Measurements from ENCODE around the gene POR. TPM values are rescaled to one million over a fixed set of nuclear protein-coding genes. Genes with fewer than 3 reads are reported as not detected.
"Not testable (repeated sequence)": the region's sequence is repeated elsewhere in the genome, so short reads cannot be mapped to it uniquely, and the experiment has no call there.

POR gene
- polyA plus RNA-seq, 4 donors: 55.3 to 75.3 (median 69.5) TPM

DNA sequence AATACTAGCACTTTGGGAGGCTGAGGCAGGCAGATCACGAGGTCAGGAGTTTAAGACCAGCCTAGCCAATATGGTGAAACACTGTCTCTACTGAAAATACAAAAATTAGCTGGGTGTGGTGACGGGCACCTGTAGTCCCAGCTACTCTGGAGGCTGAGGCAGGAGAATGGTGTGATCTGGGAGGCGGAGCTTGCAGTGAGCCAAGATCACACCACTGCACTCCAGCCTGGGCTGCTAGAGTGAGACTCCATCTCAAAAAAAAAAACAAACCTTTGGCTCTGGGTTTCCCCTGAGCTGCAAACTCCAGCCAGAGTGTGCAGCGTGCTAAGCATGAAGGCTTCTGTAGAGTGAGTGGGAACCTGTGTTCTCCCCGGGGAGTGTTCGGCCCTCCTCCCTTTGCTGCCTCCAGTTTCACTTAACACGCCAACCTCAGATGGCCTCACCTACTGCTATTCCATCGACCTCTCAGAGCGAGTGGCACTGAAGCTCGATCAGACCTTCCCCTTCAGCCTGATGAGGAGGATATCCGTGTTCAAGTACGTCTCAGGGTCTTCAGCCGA, 31.6 kb upstream of the POR start:
- not testable (repeated sequence) for DNase-seq (ENCODE audit: low read depth in 4 of 4, low spot score in 2 of 4)

GRCh38 chr7:75884476-75884875, 30.5 kb upstream of the POR start:
- DNase-seq (ENCODE audit: low read depth in 4 of 4, low spot score in 2 of 4): no peak

DNA sequence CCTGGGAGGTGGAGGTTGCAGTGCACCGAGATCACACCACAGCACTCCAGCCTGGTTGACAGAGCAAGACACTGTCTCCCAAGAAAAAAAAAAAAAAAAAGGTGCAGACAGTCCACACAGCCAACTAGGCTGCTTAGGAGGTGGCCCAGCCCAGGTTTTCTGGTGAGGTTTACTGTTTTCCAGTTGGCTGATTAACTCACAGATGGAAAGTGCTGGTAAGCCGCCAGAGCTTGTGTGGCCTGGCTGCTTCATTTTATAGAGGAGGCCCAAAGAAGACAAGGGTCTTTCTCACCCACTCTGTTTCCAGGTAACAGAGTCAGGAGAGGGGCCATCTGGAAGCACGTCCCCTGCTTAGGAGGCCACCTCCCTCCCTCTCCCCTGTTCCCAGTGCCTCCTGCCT, 29.9 kb upstream of the POR start:
- DNase-seq (ENCODE audit: low read depth in 4 of 4, low spot score in 2 of 4): no peak

DNA sequence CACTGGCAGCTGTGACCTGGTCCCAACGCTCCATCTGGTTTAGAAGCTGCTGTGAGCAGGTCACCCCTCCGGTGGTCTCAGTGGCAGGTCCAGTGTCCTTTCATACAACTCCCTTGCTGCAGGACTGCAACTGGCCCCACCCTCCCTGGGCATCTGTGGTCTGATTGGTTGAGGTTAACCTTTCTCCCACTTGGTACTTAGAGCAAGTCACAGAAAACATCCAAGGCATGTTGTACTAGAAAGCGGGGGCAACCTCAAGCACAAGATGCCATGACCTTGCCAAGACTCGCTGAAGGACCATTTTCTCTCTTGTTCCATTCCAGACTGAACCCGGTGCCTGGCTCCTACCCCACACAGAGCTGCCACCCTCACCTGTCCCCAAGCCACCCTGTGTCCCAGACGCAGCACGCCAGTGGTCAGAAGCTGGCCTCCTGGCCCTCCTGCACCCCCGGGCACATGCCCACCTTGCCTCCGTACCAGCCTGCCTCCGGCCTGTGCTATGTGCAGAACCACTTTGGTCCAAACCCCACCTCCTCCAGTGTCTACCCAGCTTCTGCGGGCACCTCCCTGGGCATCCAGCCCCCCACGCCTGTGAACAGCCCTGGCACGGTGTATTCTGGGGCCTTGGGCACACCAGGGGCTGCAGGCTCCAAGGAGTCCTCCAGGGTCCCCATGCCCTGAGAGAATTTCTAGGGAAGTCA, 27.1 kb upstream of the POR start:
- DNase-seq (ENCODE audit: low read depth in 4 of 4, low spot score in 2 of 4): no peak

DNA sequence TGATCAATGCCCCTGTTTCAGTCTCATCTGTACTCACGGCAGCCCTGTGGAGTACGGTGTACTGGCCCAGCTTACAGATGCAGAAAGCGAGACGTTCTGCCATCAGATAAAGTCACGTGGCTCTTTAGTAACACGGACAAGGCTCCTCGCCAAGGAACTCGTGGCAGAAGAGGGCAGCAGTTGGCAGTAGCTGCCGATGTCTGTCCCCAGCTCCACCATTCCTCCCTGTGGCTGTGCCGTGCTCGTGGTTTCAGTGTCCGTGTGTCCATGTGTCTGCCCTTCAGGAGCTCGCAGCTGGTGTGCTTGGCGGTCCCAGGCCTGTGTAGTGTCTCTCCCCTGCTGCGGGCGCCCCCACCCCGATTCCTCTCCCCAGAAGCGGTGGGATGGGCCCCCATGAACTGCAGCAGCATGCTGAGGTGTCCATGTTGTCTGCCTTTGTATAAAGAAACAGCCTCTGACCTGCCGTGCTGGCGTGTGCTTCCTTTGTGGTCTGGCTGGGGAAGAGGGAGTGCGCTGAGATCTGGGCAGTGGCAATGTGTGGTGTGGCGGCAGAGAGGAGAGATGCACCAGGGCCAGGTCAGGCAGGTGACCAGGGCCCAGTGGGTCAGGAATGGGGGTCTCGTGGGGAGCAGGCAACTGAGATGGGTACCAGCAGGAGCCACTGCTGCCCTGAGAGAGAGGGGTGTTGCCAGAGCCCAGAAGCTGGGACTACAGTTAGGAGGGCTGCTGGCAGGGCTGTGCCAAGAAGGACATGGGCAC, 26.3 kb upstream of the POR start:
- DNase-seq (ENCODE audit: low read depth in 4 of 4, low spot score in 2 of 4): no peak

- no peak for DNase-seq (ENCODE audit: low read depth in 4 of 4, low spot score in 2 of 4)
Measured at GRCh38 chr7:75889223-75889825, 25.6 kb upstream of the POR start.

DNA sequence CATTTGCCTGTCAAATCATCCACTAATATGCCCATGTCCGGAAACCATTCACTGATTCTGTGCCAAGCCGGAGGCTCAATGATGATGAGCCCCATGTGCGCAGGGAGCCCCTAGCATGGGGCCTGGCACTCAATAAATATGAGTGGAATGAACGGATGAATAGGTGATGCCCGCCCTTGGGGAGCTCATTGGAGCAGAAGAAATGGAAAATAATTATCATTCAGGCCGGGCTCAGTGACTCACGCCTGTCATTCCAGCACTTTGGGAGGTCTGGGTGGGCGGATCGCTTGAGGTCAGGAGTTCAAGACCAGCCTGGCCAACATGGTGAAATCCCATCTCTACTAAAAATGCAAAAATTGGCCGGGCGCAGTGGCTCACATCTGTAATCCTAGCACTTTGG, 25.1 kb upstream of the POR start:
- no peak for DNase-seq (ENCODE audit: low read depth in 4 of 4, low spot score in 2 of 4)

GRCh38 chr7:75891237-75891636, 23.7 kb upstream of the POR start:
- not testable (repeated sequence) for DNase-seq (ENCODE audit: low read depth in 4 of 4, low spot score in 2 of 4)

GRCh38 chr7:75891815-75892411, 23.0 kb upstream of the POR start:
- DNase-seq (ENCODE audit: low read depth in 4 of 4, low spot score in 2 of 4): no peak

- no peak for DNase-seq (ENCODE audit: low read depth in 4 of 4, low spot score in 2 of 4)
Measured at GRCh38 chr7:75892634-75893272, 22.2 kb upstream of the POR start.

DNA sequence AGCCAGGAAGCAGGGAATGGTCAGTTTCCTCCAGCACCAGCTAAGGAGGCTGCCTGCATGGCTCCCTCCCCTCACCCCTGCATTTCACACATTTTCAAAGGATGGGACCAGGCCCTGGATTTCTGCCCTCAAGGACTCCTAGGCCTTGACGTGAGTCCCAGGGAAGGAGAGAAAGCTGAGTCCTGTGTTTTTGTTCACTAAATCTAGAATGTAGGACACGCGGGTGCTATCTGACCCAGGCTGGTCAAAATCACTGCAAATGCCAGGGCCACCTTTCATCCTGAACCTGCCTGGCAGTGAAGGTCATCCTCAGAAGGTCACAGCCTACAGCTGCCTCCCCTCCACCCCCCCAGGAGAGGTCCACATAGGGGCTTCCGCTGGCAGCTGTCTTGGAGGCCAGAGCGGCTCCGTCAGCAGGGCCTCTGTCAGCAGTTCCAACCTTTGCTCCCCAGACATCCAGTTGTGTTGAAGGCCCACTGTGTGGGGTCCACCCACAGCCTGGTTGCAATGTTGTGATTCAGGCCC, 18.1 kb upstream of the POR start:
- no peak for DNase-seq (ENCODE audit: low read depth in 4 of 4, low spot score in 2 of 4)

- no peak for DNase-seq (ENCODE audit: low read depth in 4 of 4, low spot score in 2 of 4)
Measured at GRCh38 chr7:75900617-75901315, 14.2 kb upstream of the POR start.

- no peak for DNase-seq (ENCODE audit: low read depth in 4 of 4, low spot score in 2 of 4)
Measured at GRCh38 chr7:75905785-75906604, 9.0 kb upstream of the POR start.

- no peak for DNase-seq (ENCODE audit: low read depth in 4 of 4, low spot score in 2 of 4)
Measured at GRCh38 chr7:75906991-75907667, 7.8 kb upstream of the POR start.

DNA sequence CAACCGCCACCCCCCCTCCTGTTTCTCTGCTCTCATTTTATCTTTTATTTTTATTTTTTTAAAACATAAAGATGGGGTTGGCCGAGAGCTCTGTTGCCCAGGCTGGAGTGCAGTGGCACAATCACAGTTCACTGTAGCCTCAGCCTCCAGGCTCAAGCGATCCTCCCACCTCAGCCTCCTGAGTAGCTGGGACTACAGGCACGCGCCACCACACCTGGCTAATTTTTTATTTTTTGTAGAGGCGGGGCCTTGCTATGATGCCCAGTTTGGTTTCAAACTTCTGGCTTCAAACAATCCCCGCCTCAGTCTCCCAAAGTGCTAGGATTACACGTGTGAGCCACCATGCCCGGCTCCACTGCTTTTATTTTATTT, 7.3 kb upstream of the POR start:
- not testable (repeated sequence) for DNase-seq (ENCODE audit: low read depth in 4 of 4, low spot score in 2 of 4)

GRCh38 chr7:75909521-75910132, 5.3 kb upstream of the POR start:
- DNase-seq (ENCODE audit: low read depth in 4 of 4, low spot score in 2 of 4): no peak

- not testable (repeated sequence) for DNase-seq (ENCODE audit: low read depth in 4 of 4, low spot score in 2 of 4)
Measured at GRCh38 chr7:75911186-75911585, 3.8 kb upstream of the POR start.

GRCh38 chr7:75913437-75913836, 1.5 kb upstream of the POR start:
- no peak for DNase-seq (ENCODE audit: low read depth in 4 of 4, low spot score in 2 of 4)

All from left renal cortex interstitium (tissue), 4 donors.